K562 (cell line): ENCODE results near the gene GRP. TPM values are rescaled to one million over a fixed set of nuclear protein-coding genes. Genes with fewer than 3 reads are reported as not detected.
A peak's percentile ranks its signal among the peaks of the same experiment; 100 is the strongest.

Source experiments
- ATAC-seq: fragments of 200-7000 bp; cut with Tn5 transposase; 3 replicates; pipeline ENCODE4 v1.9.1; 2020; ENCODE audit warnings: moderate library complexity
- BruUV-seq: library from RNA; stranded (reverse); fragments of 400-500 nt; replicated peaks from 2 replicates; lab custom pipeline; 2021; lab: Mats Ljungman, UMichigan
- CTCF ChIA-PET: fragments of 300-600 bp; formaldehyde crosslinking; extraction: SDS; loops from one replicate; lab custom pipeline; 2021; ENCODE audit warnings: low intra/inter-chr PET ratio; lab: Yijun Ruan, JAX
- POLR2A ChIA-PET: fragments of 300-600, 350-650 bp; sonication (Branson Sonifier 250); formaldehyde crosslinking; extraction: SDS; loops from one replicate; lab custom pipeline; 2021; ENCODE audit warnings: antibody characterized with exemption, inconsistent platforms; lab: Yijun Ruan, JAX
- DNase-seq, 4 experiments: peaks; one replicate each; pipeline versions ENCODE4 v3.0.0 to v3.0.0-alpha.2; 2011 to 2018; ENCODE audit warnings: low spot score in 3 of 4, mixed read lengths in 3 of 4; ENCODE audit errors: extremely low read depth in 1 of 4
- FAIRE-seq: peaks from 2 replicates; lab custom pipeline; 2011; peaks lifted over from hg19 to GRCh38; lab: Jason Lieb, UNC
- H2AFZ ChIP-seq: 2 replicates; pipeline ENCODE4 v1.6.0; 2011; ENCODE audit warnings: low read depth, low read length, control low read depth, inconsistent platforms
- H3K27ac ChIP-seq: fragments of 200-600 bp; 3 replicates; pipeline ENCODE4 v1.8.0; 2011; ENCODE audit warnings: low read depth, mild to moderate bottlenecking, control low read depth, inconsistent platforms, low read length, moderate library complexity, mixed read lengths; ENCODE audit errors: extremely low read depth
- H3K27me3 ChIP-seq, 2 experiments: fragments of 300-600 bp in 1 of 2; 2 replicates in 1 of 2; 3 replicates in 1 of 2; pipeline versions ENCODE4 v1.6.0 to v1.8.0; 2011; ENCODE audit warnings: inconsistent platforms in 2 of 2, low read length in 2 of 2, mild to moderate bottlenecking in 1 of 2, mixed read lengths in 1 of 2, moderate library complexity in 1 of 2; ENCODE audit not compliant: control insufficient read depth in 2 of 2, insufficient read depth in 2 of 2
- H3K36me3 ChIP-seq: fragments of 300-600 bp; 3 replicates; pipeline ENCODE4 v1.8.0; 2011; ENCODE audit warnings: mild to moderate bottlenecking, low read length, inconsistent platforms; ENCODE audit not compliant: control insufficient read depth, insufficient read depth
- H3K4me1 ChIP-seq, 2 experiments: fragments of 200-600 bp in 1 of 2; replicated peaks in 1 of 2; 2 replicates in 1 of 2; 3 replicates in 1 of 2; pipeline versions ENCODE4 v1.5.1 to v1.8.0; 2011; ENCODE audit warnings: inconsistent platforms in 2 of 2, low read length in 2 of 2, mild to moderate bottlenecking in 1 of 2, mixed read lengths in 1 of 2, moderate library complexity in 1 of 2; ENCODE audit not compliant: control insufficient read depth in 2 of 2, insufficient read depth in 2 of 2
- H3K4me2 ChIP-seq: 2 replicates; pipeline ENCODE4 v1.6.1; 2011; ENCODE audit warnings: low read length, control low read depth, inconsistent platforms, mixed read lengths; ENCODE audit not compliant: insufficient read depth
- H3K4me3 ChIP-seq: fragments of 200-600 bp; sonication (generic), shearing (Covaris generic); 2 replicates; pipeline ENCODE4 v1.5.1; 2016; ENCODE audit warnings: control low read depth, inconsistent platforms
- H3K79me2 ChIP-seq: fragments of 200-600 bp; 3 replicates; pipeline ENCODE4 v1.8.0; 2011; ENCODE audit warnings: low read length, inconsistent platforms; ENCODE audit not compliant: control insufficient read depth, insufficient read depth
- H3K9ac ChIP-seq, 2 experiments: 2 replicates each; pipeline versions ENCODE4 v1.6.0 to v1.6.1; 2011; ENCODE audit warnings: low read depth in 2 of 2, low read length in 2 of 2, control low read depth in 1 of 2, inconsistent platforms in 1 of 2, mild to moderate bottlenecking in 1 of 2, mixed read lengths in 1 of 2; ENCODE audit not compliant: insufficient read depth in 1 of 2
- H3K9me1 ChIP-seq: one replicate; pipeline ENCODE4 v1.6.0; 2011; ENCODE audit warnings: inconsistent platforms, mild to moderate bottlenecking, low read length, moderate library complexity; ENCODE audit not compliant: control insufficient read depth, insufficient read depth
- H3K9me3 ChIP-seq: replicated peaks from 2 replicates; pipeline ENCODE4 v1.5.1; 2011; ENCODE audit warnings: low read depth, low read length, inconsistent platforms; ENCODE audit not compliant: control insufficient read depth, insufficient read depth
- H4K20me1 ChIP-seq: replicated peaks from 2 replicates; pipeline ENCODE4 v1.6.1; 2011; ENCODE audit warnings: low read length, inconsistent platforms, mixed read lengths; ENCODE audit not compliant: control insufficient read depth, insufficient read depth
- ATF7 ChIP-seq: fragments of 450-650 bp; IDR thresholded peaks from 2 replicates; pipeline ENCODE4 v1.7.1; 2014; ENCODE audit warnings: mild to moderate bottlenecking, moderate library complexity
- BRD9 ChIP-seq: fragments of 450-650 bp; IDR thresholded peaks from 2 replicates; pipeline ENCODE4 v1.6.1; 2018; ENCODE audit warnings: low read depth; ENCODE audit not compliant: partially characterized antibody
- CBX8 ChIP-seq: fragments of 200-600 bp; sonication (generic); IDR thresholded peaks from 2 replicates; pipeline ENCODE4 v1.6.1; 2012; ENCODE audit warnings: borderline replicate concordance, mixed run types, low read depth, mild to moderate bottlenecking, moderate library complexity, mixed read lengths, low read length, control low read depth, inconsistent platforms; ENCODE audit not compliant: poor library complexity, severe bottlenecking; ENCODE audit errors: extremely low read depth
- CEBPB ChIP-seq: fragments of 450-650 bp; IDR thresholded peaks from 2 replicates; pipeline ENCODE4 v1.6.1; 2016; ENCODE audit warnings: missing genetic modification characterization, missing compliant biosample characterization
- EWSR1 ChIP-seq: fragments of 450-650 bp; IDR thresholded peaks from 2 replicates; pipeline ENCODE4 v1.6.1; 2018; ENCODE audit warnings: borderline replicate concordance, mild to moderate bottlenecking, low read depth, moderate library complexity; ENCODE audit not compliant: partially characterized antibody
- GATAD2A ChIP-seq: fragments of 450-650 bp; IDR thresholded peaks from 2 replicates; pipeline ENCODE4 v1.6.1; 2017
- HNRNPLL ChIP-seq: fragments of 200-400 bp; formaldehyde crosslinking; IDR thresholded peaks from 2 replicates; pipeline ENCODE4 v1.6.1; 2017; ENCODE audit warnings: low read length, low read depth, mild to moderate bottlenecking; ENCODE audit not compliant: poor library complexity, severe bottlenecking
- JUND ChIP-seq, 2 experiments: IDR thresholded peaks; 2 replicates in 1 of 2; 3 replicates in 1 of 2; pipeline ENCODE4 v1.6.1; 2011; ENCODE audit warnings: borderline replicate concordance in 2 of 2, low read depth in 2 of 2, low read length in 2 of 2, improper control_type of control experiment in 1 of 2, missing biosample characterization in 1 of 2, missing genetic modification characterization in 1 of 2, missing genetic modification reagents in 1 of 2
- MTA1 ChIP-seq: fragments of 450-650 bp; IDR thresholded peaks from 2 replicates; pipeline ENCODE4 v1.6.1; 2017; ENCODE audit warnings: borderline replicate concordance
- PML ChIP-seq: IDR thresholded peaks from 2 replicates; pipeline ENCODE4 v1.6.1; 2012; ENCODE audit warnings: low read length, inconsistent platforms
- SREBF2 ChIP-seq: sonication (generic); formaldehyde crosslinking; IDR thresholded peaks from 2 replicates; pipeline ENCODE4 v1.4.0; 2020; ENCODE audit warnings: mild to moderate bottlenecking, missing genetic modification reagents
- STAG1 ChIP-seq: sonication (generic); formaldehyde crosslinking; IDR thresholded peaks from 2 replicates; pipeline ENCODE4 v1.5.0; 2020; ENCODE audit warnings: missing genetic modification reagents, borderline replicate concordance
- YBX1 ChIP-seq: fragments of 450-650 bp; IDR thresholded peaks from 2 replicates; pipeline ENCODE4 v1.7.1; 2016; ENCODE audit warnings: mild to moderate bottlenecking
- ZKSCAN1 ChIP-seq: fragments of 150-350 bp; IDR thresholded peaks from 2 replicates; pipeline ENCODE4 v1.6.1; 2016; ENCODE audit warnings: low read depth, low read length
- ZNF224 ChIP-seq: sonication (generic); formaldehyde crosslinking; IDR thresholded peaks from 2 replicates; pipeline ENCODE4 v1.8.0; 2022; ENCODE audit warnings: mild to moderate bottlenecking, missing genetic modification reagents
- ZNF75A ChIP-seq: fragments of 450-650 bp; formaldehyde crosslinking; IDR thresholded peaks from 2 replicates; pipeline ENCODE4 v1.4.0; 2020; ENCODE audit warnings: mild to moderate bottlenecking
- WGBS: fragments of 100-300 bp; shearing (Covaris generic); methylation state at CpG from one replicate; pipeline ENCODE4 v1.1.6; 2016; ENCODE audit warnings: low coverage, mixed read lengths; ENCODE audit not compliant: insufficient coverage; ENCODE audit errors: missing lambda C conversion rate; 5-methylcytosine and 5-hydroxymethylcytosine counted together
- in situ Hi-C: fragments of 300-500 bp; cut with MboI; formaldehyde crosslinking; loops from 4 replicates; pipeline ENCODE4 v1.15.0; 2018; ENCODE audit warnings: inconsistent platforms, mixed read lengths
- intact Hi-C: fragments of 100-400 bp; cut with micrococcal nuclease; formaldehyde crosslinking; loops from 2 replicates; pipeline ENCODE4 v1.14.2; 2022
- polyA plus RNA-seq, 8 experiments: library from polyadenylated mRNA; depleted of rRNA in 4 of 8; stranded (reverse) in 5 of 8; unstranded in 3 of 8; fragments of >200 nt; fragmentation: Nextera tagmentation in 2 of 8; fragmentation: Illumina TruSeq in 1 of 8; extraction: Ambion mirVana in 2 of 8; extraction: Trizol in 1 of 8; gene quantifications; 2 replicates each; pipeline versions ENCODE4 v1.2.1 to v1.2.3, GENCODE V29; 2011 to 2014; ENCODE audit warnings: inconsistent platforms in 1 of 8, missing spikeins in 1 of 8
- total RNA-seq, 7 experiments: library from RNA; depleted of rRNA in 6 of 7; stranded (reverse); fragments of >200 nt in 6 of 7; fragmentation: Illumina TruSeq in 2 of 7; extraction: Trizol in 2 of 7; gene quantifications; 2 replicates each; pipeline versions ENCODE4 v1.2.1 to v1.2.3, GENCODE V29; 2011 to 2021; ENCODE audit warnings: low replicate concordance in 1 of 7
- TF ChIP-seq, protein P1 (sequence below): fragments of 250-450 bp; sonication (Bioruptor Pico); IDR thresholded peaks from 2 replicates; pipeline ENCODE4 v1.8.0; 2021; ENCODE audit warnings: mild to moderate bottlenecking, moderate library complexity
- TF ChIP-seq, protein P2 (sequence below): sonication (generic); formaldehyde crosslinking; IDR thresholded peaks from 2 replicates; pipeline ENCODE4 v1.8.1; 2022; ENCODE audit warnings: missing genetic modification reagents

GRP gene
- total and polyA plus RNA-seq, 9 of the 15 experiments (the other 6 are each of a cell fraction or from before 2014, with no cell fraction given) = 0.07 TPM; not detected in 8

- TF ChIP-seq, protein P1, sequence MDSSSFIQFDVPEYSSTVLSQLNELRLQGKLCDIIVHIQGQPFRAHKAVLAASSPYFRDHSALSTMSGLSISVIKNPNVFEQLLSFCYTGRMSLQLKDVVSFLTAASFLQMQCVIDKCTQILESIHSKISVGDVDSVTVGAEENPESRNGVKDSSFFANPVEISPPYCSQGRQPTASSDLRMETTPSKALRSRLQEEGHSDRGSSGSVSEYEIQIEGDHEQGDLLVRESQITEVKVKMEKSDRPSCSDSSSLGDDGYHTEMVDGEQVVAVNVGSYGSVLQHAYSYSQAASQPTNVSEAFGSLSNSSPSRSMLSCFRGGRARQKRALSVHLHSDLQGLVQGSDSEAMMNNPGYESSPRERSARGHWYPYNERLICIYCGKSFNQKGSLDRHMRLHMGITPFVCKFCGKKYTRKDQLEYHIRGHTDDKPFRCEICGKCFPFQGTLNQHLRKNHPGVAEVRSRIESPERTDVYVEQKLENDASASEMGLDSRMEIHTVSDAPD = no peak
Measured at GRCh38 chr18:59269563-59270119, 49.7 kb downstream of the GRP start (continued).

- no peak overlapping the region for H3K9ac ChIP-seq
- peaks cover 0 to 25% of the 10 kb centered on the region in 2 experiments; a peak in 2 of 5 replicates for H3K4me1 ChIP-seq
- no peak for ATAC-seq
- BruUV-seq = no TSS peak
- WGBS = 0% methylated on average over 4 of the region's 4 CpGs
- ChIA-PET CTCF (no interaction called here), POLR2A (no interaction called here)
- DNase-seq = no peak
- in situ Hi-C loops = no loop called here
- no peaks in the 10 kb centered on the region for H3K9me1 ChIP-seq
- no peaks in the 10 kb centered on the region for H4K20me1 ChIP-seq
- H2AFZ ChIP-seq = no peak overlapping the region
- intact Hi-C loops = no loop called here
- peaks cover 5 to 67% of the 10 kb centered on the region in 2 experiments; a peak in 3 of 5 replicates for H3K27me3 ChIP-seq
- H3K79me2 ChIP-seq = no peaks in the 10 kb centered on the region
- no peak overlapping the region for H3K4me3 ChIP-seq
- H3K36me3 ChIP-seq = no peaks in the 10 kb centered on the region
- no peak overlapping the region for H3K27ac ChIP-seq
- FAIRE-seq = no peak
- no peak overlapping the region for H3K4me2 ChIP-seq
- H3K9me3 ChIP-seq = no peaks in the 10 kb centered on the region
- TF ChIP-seq BRD9 (no peak), STAG1 (CRISPR knock-in tag) (no peak), JUND (IDR thresholded peaks at IDR 0.05; ENCODE audit: borderline replicate concordance, low read depth, low read length) (peak; percentile 23; the same call in 1 of the 2 replicates), JUND (tag; IDR thresholded peaks at IDR 0.05; ENCODE audit: borderline replicate concordance, low read depth, low read length) (0 out of 3 replicates have a peak, but pooled peaks have one; percentile 16), YBX1 (no peak), CBX8 (no peak), CEBPB (tag) (peak; percentile 32; the same call in 1 of the 2 replicates), HNRNPLL (no peak), ZKSCAN1 (no peak), MTA1 (no peak), GATAD2A (no peak), ZNF224 (no peak), EWSR1 (no peak), PML (no peak), ZNF75A (CRISPR knock-in tag) (peak; percentile 60; the same call in 1 of the 2 replicates), ATF7 (0 out of 2 replicates have a peak, but pooled peaks have one; percentile 39), SREBF2 (CRISPR knock-in tag) (no peak)
- TF ChIP-seq, protein P2, sequence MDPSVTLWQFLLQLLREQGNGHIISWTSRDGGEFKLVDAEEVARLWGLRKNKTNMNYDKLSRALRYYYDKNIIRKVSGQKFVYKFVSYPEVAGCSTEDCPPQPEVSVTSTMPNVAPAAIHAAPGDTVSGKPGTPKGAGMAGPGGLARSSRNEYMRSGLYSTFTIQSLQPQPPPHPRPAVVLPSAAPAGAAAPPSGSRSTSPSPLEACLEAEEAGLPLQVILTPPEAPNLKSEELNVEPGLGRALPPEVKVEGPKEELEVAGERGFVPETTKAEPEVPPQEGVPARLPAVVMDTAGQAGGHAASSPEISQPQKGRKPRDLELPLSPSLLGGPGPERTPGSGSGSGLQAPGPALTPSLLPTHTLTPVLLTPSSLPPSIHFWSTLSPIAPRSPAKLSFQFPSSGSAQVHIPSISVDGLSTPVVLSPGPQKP (CRISPR knock-in tag) = no peak
Measured at GRCh38 chr18:59270689-59271257, 50.8 kb downstream of the GRP start.
